ENCODE results near the gene CLIC1. TPM values are rescaled to one million over a fixed set of nuclear protein-coding genes. Genes with fewer than 3 reads are reported as not detected.

CLIC1 gene
- total RNA-seq, 1 donor from 2014 or later: 286 TPM

DNA sequence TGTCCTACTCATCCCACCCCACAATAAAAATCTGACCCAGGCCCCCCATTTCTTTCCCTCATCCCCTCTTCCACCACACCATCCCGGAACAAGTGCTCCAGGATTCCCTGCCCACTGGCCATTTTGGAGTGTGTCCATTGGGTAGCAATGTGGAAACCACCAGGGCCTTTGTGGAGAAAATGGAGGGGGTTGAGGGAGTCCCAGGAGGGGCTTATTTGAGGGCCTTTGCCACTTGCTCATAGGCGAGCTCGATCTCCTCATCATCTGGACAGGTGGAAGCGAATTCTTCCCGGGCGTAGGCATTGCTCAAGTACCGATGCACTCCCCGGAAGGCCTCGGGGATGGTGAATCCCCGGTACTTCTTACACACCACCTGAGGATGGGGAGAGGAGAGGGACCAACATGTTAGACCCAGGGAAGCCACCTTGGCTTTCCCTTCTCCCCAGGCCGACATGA, 5.7 kb downstream of the CLIC1 start:
- TF ChIP-seq, protein P1, sequence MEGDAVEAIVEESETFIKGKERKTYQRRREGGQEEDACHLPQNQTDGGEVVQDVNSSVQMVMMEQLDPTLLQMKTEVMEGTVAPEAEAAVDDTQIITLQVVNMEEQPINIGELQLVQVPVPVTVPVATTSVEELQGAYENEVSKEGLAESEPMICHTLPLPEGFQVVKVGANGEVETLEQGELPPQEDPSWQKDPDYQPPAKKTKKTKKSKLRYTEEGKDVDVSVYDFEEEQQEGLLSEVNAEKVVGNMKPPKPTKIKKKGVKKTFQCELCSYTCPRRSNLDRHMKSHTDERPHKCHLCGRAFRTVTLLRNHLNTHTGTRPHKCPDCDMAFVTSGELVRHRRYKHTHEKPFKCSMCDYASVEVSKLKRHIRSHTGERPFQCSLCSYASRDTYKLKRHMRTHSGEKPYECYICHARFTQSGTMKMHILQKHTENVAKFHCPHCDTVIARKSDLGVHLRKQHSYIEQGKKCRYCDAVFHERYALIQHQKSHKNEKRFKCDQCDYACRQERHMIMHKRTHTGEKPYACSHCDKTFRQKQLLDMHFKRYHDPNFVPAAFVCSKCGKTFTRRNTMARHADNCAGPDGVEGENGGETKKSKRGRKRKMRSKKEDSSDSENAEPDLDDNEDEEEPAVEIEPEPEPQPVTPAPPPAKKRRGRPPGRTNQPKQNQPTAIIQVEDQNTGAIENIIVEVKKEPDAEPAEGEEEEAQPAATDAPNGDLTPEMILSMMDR (IDR thresholded peaks at IDR 0.05): no peak
- H3K27me3 ChIP-seq: no peaks in the 10 kb centered on the region
- ATAC-seq (no peak), DNase-seq (no peak)
- H3K4me3 ChIP-seq: peak overlapping the region; percentile 88
- no peaks in the 10 kb centered on the region for H3K9me3 ChIP-seq
- intact Hi-C loops (cut with DNase I): no loop called here
- H3K4me1 ChIP-seq: peaks cover 58% of the 10 kb centered on the region
- peaks cover 43% of the 10 kb centered on the region for H3K36me3 ChIP-seq
- H3K27ac ChIP-seq: peak overlapping the region; percentile 85

DNA sequence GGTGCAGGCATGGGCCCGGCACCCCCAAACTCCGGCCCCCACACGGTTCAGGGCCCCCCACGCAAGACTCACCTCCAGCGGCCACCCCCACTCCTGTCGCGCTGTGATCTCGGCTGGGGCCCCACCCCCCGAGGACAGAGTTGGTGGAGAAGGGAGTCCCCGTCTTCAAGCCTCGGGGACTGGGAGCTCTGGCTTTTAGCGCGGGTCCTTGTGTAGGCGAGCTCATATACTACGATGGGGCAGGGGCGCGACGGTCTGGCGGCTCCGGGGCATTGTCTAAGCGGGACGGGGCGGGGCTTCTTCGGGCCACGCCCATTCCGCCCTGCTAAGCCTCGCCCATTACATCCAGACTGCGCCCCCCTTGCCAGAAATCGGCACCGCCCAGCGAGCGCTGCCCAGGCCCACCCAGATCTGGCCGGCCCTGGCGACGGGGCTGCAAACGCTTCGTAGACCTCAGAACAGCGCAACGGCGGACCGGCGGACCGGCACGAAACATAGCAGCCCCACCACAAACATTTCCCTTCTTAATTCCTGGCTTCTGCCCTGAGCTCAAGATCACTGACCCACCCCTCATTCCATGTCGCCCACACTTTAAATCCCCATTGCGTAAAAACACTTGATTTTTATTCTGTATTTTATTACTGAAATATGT, 6.2 kb downstream of the CLIC1 start:
- Histone ChIP-seq H3K4me3 (peak overlapping the region; percentile 88), H3K36me3 (peaks cover 43% of the 10 kb centered on the region), H3K9me3 (no peaks in the 10 kb centered on the region), H3K27ac (peak overlapping the region; percentile 85), H3K27me3 (no peaks in the 10 kb centered on the region), H3K4me1 (peaks cover 60% of the 10 kb centered on the region)
- peak; percentile 90 for DNase-seq
- TF ChIP-seq, protein P1 (IDR thresholded peaks at IDR 0.05): no peak
- intact Hi-C loops (cut with DNase I): no loop called here
- ATAC-seq: peak; percentile 74

DNA sequence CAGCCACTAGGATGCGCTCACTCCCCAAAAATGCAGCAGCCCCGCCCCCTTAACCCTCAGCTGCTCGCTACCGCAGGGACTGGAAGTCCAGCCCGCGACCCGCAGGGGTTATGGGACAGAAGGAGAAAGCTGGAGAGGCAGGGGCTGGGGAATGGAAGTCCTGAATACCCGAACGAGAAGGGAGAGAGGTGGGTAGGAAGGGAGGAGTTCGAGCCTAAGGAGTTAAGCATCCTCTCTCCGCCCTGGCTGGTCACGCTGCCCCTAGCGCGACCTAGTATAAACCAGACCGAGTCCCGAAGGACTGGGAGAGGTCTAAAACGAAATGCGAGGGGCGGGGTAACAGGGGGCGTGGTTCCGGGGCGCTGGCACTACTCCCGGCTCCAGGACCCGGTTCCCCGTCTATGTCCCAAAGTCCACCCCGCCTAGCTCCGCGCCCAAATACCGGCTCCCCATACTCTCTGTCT, 6.8 kb downstream of the CLIC1 start:
- TF ChIP-seq, protein P1 (IDR thresholded peaks at IDR 0.05): no peak
- DNase-seq (peak; percentile 95), ATAC-seq (peak; percentile 85)
- no peaks in the 10 kb centered on the region for H3K27me3 ChIP-seq
- H3K36me3 ChIP-seq: peaks cover 42% of the 10 kb centered on the region
- H3K9me3 ChIP-seq: no peaks in the 10 kb centered on the region
- H3K4me3 ChIP-seq: peak overlapping the region; percentile 88
- H3K4me1 ChIP-seq: peaks cover 58% of the 10 kb centered on the region
- H3K27ac ChIP-seq: peak overlapping the region; percentile 85
- intact Hi-C loops (cut with DNase I): no loop called here

DNA sequence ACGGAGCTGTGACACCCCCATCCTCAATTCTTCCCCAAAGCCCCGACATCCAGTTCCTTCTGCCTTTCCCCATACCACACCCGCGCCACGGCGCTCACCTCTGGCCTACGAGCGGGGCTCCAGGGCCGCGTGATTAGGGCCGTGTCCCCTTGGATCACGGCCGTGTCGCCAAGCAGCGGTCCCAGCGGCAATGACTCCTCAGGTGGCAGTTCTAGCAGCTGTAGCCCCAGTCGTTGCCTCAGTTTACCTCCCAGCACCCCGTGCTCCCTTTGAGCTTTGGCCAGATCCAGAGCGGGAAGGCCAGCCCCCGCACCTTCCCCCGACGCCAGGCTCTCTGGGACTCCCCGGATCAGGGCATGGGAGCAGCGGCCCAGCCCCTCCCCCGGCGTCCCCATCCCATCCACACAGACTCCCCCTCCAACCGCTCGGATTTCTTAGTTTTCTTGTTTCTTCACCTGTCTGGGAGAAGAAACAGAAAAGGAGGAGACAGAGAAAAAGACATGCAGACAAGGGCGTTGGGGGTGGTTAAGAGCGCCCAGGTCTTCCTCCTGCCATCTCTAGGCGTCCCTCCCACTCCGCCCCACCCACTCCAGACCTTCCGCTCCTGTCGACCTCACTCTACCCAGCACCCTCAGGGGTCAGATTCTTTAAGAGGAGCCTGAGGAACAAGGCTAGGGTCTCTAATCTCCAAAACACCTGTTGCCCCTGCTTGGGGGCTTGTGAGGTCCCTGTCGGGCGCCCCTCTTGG, 7.4 kb downstream of the CLIC1 start, which contains the start of gene DDAH2:
DDAH2 (minus strand) TSS at position 533 of the 748 bp plus-strand sequence; CDS start at position 395, 138 bp downstream.
- Histone ChIP-seq H3K9me3 (no peaks in the 10 kb centered on the region), H3K36me3 (peaks cover 36% of the 10 kb centered on the region), H3K27me3 (no peaks in the 10 kb centered on the region), H3K27ac (peak within 1 kb of the TSS; percentile 85), H3K4me3 (peak within 1 kb of the TSS; percentile 88), H3K4me1 (peaks cover 52% of the 10 kb centered on the region)
- TF ChIP-seq, protein P1 (IDR thresholded peaks at IDR 0.05): peak; percentile 65
- peak; percentile 27 for ATAC-seq
- intact Hi-C loops (cut with DNase I): no loop called here
- DNase-seq: no peak

DNA sequence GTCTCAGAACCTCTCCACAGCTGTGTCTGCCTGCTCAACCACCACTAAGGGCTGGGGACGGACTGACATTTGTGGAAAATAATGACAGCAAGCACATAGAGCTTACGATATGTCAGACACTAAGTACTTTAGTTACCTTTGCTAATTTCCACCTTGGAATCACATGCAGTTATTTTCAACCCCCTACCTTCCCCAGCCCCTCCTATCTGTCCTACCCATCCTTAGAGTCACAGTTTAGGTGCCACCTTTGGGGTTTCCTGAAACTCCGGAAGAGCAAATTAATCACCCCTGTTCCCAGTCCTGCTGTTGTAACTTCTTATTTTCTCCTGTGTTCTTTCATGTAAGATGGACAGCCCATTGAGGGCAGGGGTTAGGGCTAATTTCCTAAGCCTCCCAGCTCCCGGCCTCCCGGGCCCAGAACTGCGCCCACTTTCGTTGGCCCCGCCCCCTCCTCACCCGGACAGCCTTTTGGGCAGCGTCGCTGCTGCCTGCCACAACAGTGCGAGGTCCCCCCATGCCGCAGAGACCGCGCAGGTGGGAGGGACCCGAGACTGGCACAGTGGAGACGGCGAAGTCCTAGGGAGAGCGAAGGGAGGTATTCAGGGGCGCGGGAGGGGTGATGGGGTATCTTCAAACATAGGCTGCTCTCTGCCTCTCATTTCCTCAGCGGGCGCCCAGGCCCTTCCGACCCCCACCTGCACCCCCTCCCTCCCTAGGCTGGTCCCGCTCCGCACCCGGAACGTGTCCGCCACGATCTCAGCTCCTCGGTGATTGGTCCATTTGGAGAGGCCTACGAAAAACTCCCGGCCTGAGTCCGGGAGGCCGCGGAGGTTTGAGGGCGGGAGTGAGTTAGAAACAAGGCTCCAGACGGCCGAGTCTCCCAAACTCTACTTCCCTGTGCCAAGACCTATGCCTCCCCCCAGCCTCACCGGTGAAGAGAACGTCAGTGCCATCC, 8.3 kb downstream of the CLIC1 start:
- TF ChIP-seq, protein P1 (IDR thresholded peaks at IDR 0.05): no peak
- H3K4me1 ChIP-seq: peaks cover 48% of the 10 kb centered on the region
- H3K27me3 ChIP-seq: no peaks in the 10 kb centered on the region
- peaks cover 26% of the 10 kb centered on the region for H3K36me3 ChIP-seq
- H3K9me3 ChIP-seq: no peaks in the 10 kb centered on the region
- peak overlapping the region; percentile 78 for H3K27ac ChIP-seq
- ATAC-seq: no peak
- peak overlapping the region; percentile 88 for H3K4me3 ChIP-seq
- no peak for DNase-seq
- intact Hi-C loops (cut with DNase I): no loop called here
